COLO668 (cell line): ENCODE results near the gene SCN8A.

Experiments
- DNase-seq: peaks from one replicate; lab custom pipeline; 2025; ENCODE audit not compliant: unreplicated experiment; lab: John Stamatoyannopoulos, UW

SCN8A gene

GRCh38 chr12:51706206-51706605 lies 115.2 kb downstream of the SCN8A start:
- DNase-seq: no peak

GRCh38 chr12:51714666-51715065 lies 123.6 kb downstream of the SCN8A start:
- DNase-seq: no peak

GRCh38 chr12:51717326-51717925 lies 126.4 kb downstream of the SCN8A start:
- DNase-seq: no peak

GRCh38 chr12:51721282-51721940 lies 130.4 kb downstream of the SCN8A start:
- no peak for DNase-seq

GRCh38 chr12:51722431-51722830 lies 131.4 kb downstream of the SCN8A start:
- no peak for DNase-seq

- no peak for DNase-seq
These were observed 135.1 kb downstream of the SCN8A start for GRCh38 chr12:51726161-51726560.

- no peak for DNase-seq
These were observed 135.9 kb downstream of the SCN8A start for GRCh38 chr12:51726931-51727330.

GRCh38 chr12:51729331-51729730 lies 138.3 kb downstream of the SCN8A start:
- DNase-seq: no peak

- DNase-seq: no peak
These were observed 139.7 kb downstream of the SCN8A start for GRCh38 chr12:51730745-51731144.

GRCh38 chr12:51740536-51740935 lies 149.5 kb downstream of the SCN8A start:
- DNase-seq: no peak

GRCh38 chr12:51744235-51744634 lies 153.2 kb downstream of the SCN8A start:
- no peak for DNase-seq

GRCh38 chr12:51744957-51745356 lies 153.9 kb downstream of the SCN8A start:
- DNase-seq: no peak

- no peak for DNase-seq
These were observed 155.4 kb downstream of the SCN8A start for GRCh38 chr12:51746416-51746815.

GRCh38 chr12:51748235-51748634 lies 157.2 kb downstream of the SCN8A start:
- no peak for DNase-seq

GRCh38 chr12:51749206-51749985 lies 158.4 kb downstream of the SCN8A start:
- no peak for DNase-seq

GRCh38 chr12:51749986-51750317 lies 158.9 kb downstream of the SCN8A start:
- DNase-seq: no peak

GRCh38 chr12:51751661-51752060 lies 160.6 kb downstream of the SCN8A start:
- no peak for DNase-seq

- no peak for DNase-seq
These were observed 161.3 kb downstream of the SCN8A start for GRCh38 chr12:51752234-51752889.

GRCh38 chr12:51753980-51754675 lies 163.1 kb downstream of the SCN8A start:
- DNase-seq: no peak

GRCh38 chr12:51755251-51755650 lies 164.2 kb downstream of the SCN8A start:
- DNase-seq: no peak

- DNase-seq: no peak
These were observed 168.1 kb downstream of the SCN8A start for GRCh38 chr12:51759175-51759574.
